ENCODE data around the gene KRCC1. TPM values are rescaled to one million over a fixed set of nuclear protein-coding genes. Genes with fewer than 3 reads are reported as not detected.
"Not testable (repeated sequence)": the region's sequence is repeated elsewhere in the genome, so short reads cannot be mapped to it uniquely, and the experiment has no call there.

The KRCC1 gene
- total RNA-seq, 4 donors from 2014 or later, result 20.0 to 29.5 (median 27.2) TPM

DNA sequence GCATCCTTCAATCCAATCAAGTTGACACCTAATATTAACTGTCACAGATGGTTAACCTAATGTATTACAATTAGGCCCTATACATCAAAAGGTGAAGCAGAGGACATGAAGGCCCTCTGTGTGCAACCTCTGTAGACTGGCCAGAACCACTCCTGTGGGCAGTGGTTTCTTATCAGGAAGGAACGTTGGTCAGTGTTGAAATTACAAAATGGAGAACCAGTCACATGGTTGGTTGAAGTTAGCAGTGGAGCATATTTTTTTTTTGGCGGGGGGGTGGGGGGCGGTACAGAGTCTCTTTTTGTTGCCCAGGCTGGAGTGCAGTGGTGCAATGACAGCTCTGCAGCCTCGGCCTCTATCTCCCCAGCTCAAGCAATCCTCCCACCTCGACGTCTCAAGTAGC, 59.0 kb downstream of the KRCC1 start:
- in situ Hi-C loops (cut with MboI; ENCODE audit: low sequenced_read_pairs in 4 of 4) (no loop called here), intact Hi-C loops (cut with DNase I; ENCODE audit: low total_unique reads) (no loop called here)
- ATAC-seq, result no peak

DNA sequence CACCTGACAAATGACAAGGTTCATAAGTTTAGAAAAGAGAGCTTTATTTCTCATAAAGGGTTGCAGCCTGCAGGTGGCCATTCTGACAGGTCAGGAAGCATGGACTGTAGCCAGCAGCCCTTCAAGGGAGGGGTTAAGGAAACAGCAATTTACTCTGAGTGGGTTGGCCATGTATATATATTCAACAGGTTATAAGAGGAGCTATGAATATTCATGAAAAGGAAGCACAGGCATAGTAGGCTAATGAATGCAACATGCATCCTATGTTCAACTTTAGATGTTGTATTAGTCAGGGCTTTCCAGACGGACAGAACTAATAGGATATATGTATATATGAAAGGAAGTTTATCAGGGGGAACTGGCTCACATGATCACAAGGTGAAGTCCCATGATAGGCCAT, 59.8 kb downstream of the KRCC1 start:
- Histone ChIP-seq H3K4me1 (no peaks in the 10 kb centered on the region), H3K9me3 (no peaks in the 10 kb centered on the region), H3K36me3 (no peaks in the 10 kb centered on the region), H3K27ac (no peak overlapping the region), H3K27me3 (no peaks in the 10 kb centered on the region), H3K4me3 (no peak overlapping the region)
- no peak for DNase-seq
- in situ Hi-C loops (cut with MboI; ENCODE audit: low sequenced_read_pairs in 4 of 4) (no loop called here), intact Hi-C loops (cut with DNase I; ENCODE audit: low total_unique reads) (no loop called here)
- no peak for TF ChIP-seq POLR2A (IDR thresholded peaks at IDR 0.05)
- TF ChIP-seq, protein P1, sequence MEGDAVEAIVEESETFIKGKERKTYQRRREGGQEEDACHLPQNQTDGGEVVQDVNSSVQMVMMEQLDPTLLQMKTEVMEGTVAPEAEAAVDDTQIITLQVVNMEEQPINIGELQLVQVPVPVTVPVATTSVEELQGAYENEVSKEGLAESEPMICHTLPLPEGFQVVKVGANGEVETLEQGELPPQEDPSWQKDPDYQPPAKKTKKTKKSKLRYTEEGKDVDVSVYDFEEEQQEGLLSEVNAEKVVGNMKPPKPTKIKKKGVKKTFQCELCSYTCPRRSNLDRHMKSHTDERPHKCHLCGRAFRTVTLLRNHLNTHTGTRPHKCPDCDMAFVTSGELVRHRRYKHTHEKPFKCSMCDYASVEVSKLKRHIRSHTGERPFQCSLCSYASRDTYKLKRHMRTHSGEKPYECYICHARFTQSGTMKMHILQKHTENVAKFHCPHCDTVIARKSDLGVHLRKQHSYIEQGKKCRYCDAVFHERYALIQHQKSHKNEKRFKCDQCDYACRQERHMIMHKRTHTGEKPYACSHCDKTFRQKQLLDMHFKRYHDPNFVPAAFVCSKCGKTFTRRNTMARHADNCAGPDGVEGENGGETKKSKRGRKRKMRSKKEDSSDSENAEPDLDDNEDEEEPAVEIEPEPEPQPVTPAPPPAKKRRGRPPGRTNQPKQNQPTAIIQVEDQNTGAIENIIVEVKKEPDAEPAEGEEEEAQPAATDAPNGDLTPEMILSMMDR (IDR thresholded peaks at IDR 0.05 in 4 of 5, conservative IDR thresholded peaks at IDR 0.05 in 1 of 5), result no peak
- ATAC-seq, result no peak

More for the DNA sequence above, 59.0 kb downstream of the KRCC1 start:
- Histone ChIP-seq H3K9me3 (no peaks in the 10 kb centered on the region), H3K27me3 (no peaks in the 10 kb centered on the region), H3K4me3 (no peak overlapping the region), H3K27ac (no peak overlapping the region), H3K4me1 (no peaks in the 10 kb centered on the region), H3K36me3 (no peaks in the 10 kb centered on the region)
- no peak for TF ChIP-seq POLR2A (IDR thresholded peaks at IDR 0.05)
- TF ChIP-seq, protein P1 (IDR thresholded peaks at IDR 0.05 in 4 of 5, conservative IDR thresholded peaks at IDR 0.05 in 1 of 5), result no peak
- no peak for DNase-seq

DNA sequence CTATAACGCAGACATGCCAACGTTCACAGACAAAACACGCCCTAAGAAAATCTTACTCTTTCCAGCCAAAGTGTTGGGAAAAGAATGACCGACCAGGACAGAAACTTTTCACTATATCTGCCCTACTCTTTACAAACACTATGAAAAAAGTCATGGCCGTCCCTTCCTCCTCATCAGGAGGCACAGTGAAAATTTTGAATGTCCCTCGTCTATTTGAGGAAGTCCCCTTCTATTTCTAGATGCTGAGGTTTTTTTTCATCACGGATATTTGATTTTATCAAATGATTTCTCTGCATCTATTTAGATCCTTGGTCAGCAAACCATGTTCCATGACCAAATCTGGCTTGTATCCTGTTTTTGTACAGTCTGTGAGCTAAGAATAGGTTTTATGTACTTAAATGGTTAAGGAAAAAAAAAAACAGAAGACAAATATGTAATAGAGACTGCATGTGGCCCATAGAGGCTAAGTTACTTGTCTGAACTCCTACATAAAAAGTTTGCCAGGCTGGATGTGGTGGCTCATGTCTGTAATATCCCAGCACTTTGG, 61.2 kb downstream of the KRCC1 start:
- intact Hi-C loops (cut with DNase I; ENCODE audit: low total_unique reads); H3K27me3 ChIP-seq; H3K9me3 ChIP-seq; H3K4me3 ChIP-seq; H3K36me3 ChIP-seq; ATAC-seq; H3K4me1 ChIP-seq; in situ Hi-C loops (cut with MboI; ENCODE audit: low sequenced_read_pairs in 4 of 4); H3K27ac ChIP-seq; DNase-seq: not testable (repeated sequence)

DNA sequence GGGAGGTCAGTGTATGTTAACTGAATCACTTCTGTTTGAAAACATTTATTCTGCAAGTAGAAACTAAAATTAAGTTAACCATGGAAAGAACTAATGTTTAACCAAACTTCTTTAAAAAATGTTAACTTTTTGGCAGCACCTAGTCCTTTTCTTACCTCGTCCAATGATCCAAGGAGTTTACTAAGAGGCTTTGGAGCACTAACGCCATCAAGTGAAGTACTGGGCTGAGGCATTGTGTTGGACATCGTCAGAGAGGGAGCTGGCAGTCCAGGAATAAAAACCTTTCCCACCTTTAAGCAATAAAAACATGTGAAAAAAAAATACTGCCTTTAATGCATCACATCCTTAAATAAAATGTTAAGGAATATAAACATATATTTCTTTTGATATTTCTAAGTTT, 63.0 kb downstream of the KRCC1 start:
- H3K27me3 ChIP-seq; H3K4me1 ChIP-seq; DNase-seq; H3K4me3 ChIP-seq; ATAC-seq; in situ Hi-C loops (cut with MboI; ENCODE audit: low sequenced_read_pairs in 4 of 4); intact Hi-C loops (cut with DNase I; ENCODE audit: low total_unique reads); H3K27ac ChIP-seq; H3K9me3 ChIP-seq; H3K36me3 ChIP-seq: not testable (repeated sequence)

DNA sequence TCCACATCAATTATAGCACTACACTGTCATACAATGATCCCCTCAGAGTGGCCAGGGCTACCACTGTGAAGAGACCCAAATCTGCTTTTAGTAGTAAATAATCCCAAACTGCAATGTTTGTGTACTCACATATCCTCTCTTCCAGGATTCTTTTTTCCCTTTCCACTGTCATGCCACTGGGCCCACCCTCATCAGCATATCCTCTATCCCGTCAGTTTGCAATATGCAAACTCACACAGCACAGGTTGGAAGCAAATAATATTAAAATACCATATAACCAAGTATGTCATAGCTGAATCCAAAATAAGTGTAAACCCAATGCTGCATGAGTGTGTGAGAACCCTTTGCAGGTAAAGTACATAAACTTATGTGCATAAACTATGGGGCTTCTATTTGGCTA, 68.1 kb downstream of the KRCC1 start:
- H3K4me3 ChIP-seq; ATAC-seq; H3K36me3 ChIP-seq; H3K9me3 ChIP-seq; intact Hi-C loops (cut with DNase I; ENCODE audit: low total_unique reads); H3K27me3 ChIP-seq; DNase-seq; H3K4me1 ChIP-seq; in situ Hi-C loops (cut with MboI; ENCODE audit: low sequenced_read_pairs in 4 of 4); H3K27ac ChIP-seq: not testable (repeated sequence)

DNA sequence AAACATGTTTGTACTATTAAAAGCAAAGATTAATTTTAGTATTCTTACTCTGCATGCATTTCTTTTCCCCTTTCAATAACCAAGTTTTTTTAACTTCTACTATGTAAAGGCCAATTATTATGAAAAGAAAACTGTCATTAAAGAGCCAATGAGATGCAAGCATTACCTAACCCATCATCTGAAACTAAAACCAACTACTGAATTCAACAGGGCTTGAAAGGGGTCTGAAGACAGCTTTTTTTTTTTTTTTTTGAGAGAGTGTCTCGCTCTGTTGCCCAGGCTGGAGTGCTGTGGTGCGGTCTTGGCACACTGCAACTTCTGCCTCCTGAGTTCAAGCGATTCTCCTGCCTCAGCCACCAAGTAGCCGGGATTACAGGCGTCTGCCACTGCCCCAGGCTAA, 69.7 kb downstream of the KRCC1 start:
- ATAC-seq; in situ Hi-C loops (cut with MboI; ENCODE audit: low sequenced_read_pairs in 4 of 4): not testable (repeated sequence)

DNA sequence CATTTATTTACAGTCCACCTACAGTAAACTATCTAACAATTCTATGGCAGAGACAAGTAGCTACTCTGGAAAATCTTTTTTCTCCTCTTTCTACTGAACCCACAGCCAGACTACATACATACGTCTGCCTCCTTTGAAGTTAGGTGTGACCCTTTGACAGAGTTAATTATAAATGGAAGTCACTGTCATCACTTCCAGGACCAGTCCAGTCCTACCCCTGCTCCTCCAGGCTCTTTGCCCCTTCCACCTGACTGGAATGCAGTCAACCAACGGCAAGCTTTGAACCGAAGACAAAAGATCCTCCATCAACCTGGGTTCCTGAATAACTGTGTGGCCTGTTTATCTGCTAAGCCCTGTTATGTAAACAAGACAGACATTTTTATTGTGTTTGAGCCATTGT, 74.4 kb downstream of the KRCC1 start:
- in situ Hi-C loops (cut with MboI; ENCODE audit: low sequenced_read_pairs in 4 of 4), result not testable (repeated sequence)

More for the DNA sequence above, 69.7 kb downstream of the KRCC1 start:
- H3K36me3 ChIP-seq; H3K4me3 ChIP-seq; intact Hi-C loops (cut with DNase I; ENCODE audit: low total_unique reads); H3K27ac ChIP-seq; DNase-seq; H3K9me3 ChIP-seq; H3K27me3 ChIP-seq; H3K4me1 ChIP-seq: not testable (repeated sequence)

More for the DNA sequence above, 74.4 kb downstream of the KRCC1 start:
- ATAC-seq; H3K27me3 ChIP-seq; DNase-seq; H3K9me3 ChIP-seq; intact Hi-C loops (cut with DNase I; ENCODE audit: low total_unique reads); H3K4me1 ChIP-seq; H3K27ac ChIP-seq; H3K4me3 ChIP-seq; H3K36me3 ChIP-seq: not testable (repeated sequence)

Small RNAs within 50 kb of the gene (microRNA-seq; reads per million reads assigned to microRNA genes)
- 0 reads per million in 2 donors for gene MIR4780 (ENCODE audit: borderline replicate concordance in 2 of 2)

Other genes starting within 250 kb of the KRCC1 start
- gene RGPD2, start 230.0 kb downstream of the KRCC1 start, total RNA-seq, result 10 to 100 TPM in 1 of 4 donors, 1 to 10 TPM in 2, not detected in 1; 1.5 to 11.2 (median 1.8) TPM
- not detected for gene RNU2-63P, start 39.2 kb downstream of the KRCC1 start, total RNA-seq
- gene SMYD1, start 12.0 kb upstream of the KRCC1 start, total RNA-seq, result 100 to 1,000 TPM; 107 to 214 (median 147) TPM
- gene FABP1, start 72.3 kb upstream of the KRCC1 start, total RNA-seq, result 10 to 100 TPM in 1 of 4 donors, 1 to 10 TPM in 2, under 1 TPM in 1; 0.41 to 11.6 (median 5.2) TPM
- 10 to 100 TPM; 11.4 to 77.4 (median 47.1) TPM for gene THNSL2, start 114.6 kb upstream of the KRCC1 start, total RNA-seq